Measurements from ENCODE around the gene PAX5.

- TF ChIP-seq CTCF (IDR thresholded peaks at IDR 0.05): no peak
- TF ChIP-seq POLR2A (IDR thresholded peaks at IDR 0.05): no peak
These were observed 3.5 kb downstream of the PAX5 start for GRCh38 chr9:37030611-37030939.
